Measurements from ENCODE around the gene TNFRSF12A. TPM values are rescaled to one million over a fixed set of nuclear protein-coding genes. Genes with fewer than 3 reads are reported as not detected.
A peak's percentile ranks its signal among the peaks of the same experiment; 100 is the strongest.
"Not testable (repeated sequence)": the region's sequence is repeated elsewhere in the genome, so short reads cannot be mapped to it uniquely, and the experiment has no call there.

The TNFRSF12A gene
- total RNA-seq, 2 donors from 2014 or later: 36.8 to 280 TPM

DNA sequence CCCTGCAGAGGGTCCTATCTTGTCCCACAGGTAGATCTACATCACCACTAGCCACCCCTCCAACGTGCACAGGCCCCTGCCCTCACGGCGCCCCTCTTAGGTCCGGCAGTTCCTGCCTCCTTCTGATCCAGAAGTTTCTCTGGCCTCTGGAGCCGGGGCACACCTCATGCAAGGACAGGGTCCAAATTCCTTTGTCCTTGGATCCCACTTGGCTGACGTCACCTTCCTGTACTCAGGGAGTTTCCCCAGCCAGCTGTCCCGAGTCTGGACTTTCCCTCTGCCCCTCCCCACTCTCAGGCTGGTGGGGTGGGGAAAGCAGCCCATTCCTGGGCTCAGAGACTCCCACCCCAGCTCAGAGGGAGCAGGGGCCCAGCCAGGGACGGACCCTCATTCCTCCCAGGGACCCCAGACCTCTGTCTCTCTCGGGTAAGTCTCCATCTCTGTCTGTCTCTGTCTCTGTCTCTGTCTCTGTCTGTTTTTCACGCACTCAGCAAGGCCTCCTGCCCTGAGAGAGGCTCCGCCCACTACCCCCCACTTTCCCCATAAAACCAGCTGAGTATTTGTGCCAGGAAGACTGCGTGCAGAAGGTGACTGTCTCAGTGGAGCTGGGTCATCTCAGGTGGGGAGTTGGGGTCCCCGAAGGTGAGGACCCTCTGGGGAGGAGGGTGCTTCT is 45.0 kb downstream of the TNFRSF12A start, which contains the start of gene IL32:
TSS of gene IL32 (plus strand) at position 572 of the 673 bp plus-strand sequence. CDS start 172 bp downstream, outside the sequence.
- TF ChIP-seq, protein P1, sequence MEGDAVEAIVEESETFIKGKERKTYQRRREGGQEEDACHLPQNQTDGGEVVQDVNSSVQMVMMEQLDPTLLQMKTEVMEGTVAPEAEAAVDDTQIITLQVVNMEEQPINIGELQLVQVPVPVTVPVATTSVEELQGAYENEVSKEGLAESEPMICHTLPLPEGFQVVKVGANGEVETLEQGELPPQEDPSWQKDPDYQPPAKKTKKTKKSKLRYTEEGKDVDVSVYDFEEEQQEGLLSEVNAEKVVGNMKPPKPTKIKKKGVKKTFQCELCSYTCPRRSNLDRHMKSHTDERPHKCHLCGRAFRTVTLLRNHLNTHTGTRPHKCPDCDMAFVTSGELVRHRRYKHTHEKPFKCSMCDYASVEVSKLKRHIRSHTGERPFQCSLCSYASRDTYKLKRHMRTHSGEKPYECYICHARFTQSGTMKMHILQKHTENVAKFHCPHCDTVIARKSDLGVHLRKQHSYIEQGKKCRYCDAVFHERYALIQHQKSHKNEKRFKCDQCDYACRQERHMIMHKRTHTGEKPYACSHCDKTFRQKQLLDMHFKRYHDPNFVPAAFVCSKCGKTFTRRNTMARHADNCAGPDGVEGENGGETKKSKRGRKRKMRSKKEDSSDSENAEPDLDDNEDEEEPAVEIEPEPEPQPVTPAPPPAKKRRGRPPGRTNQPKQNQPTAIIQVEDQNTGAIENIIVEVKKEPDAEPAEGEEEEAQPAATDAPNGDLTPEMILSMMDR (IDR thresholded peaks at IDR 0.05): no peak
- no peaks in the 10 kb centered on the region for H3K36me3 ChIP-seq
- peaks cover 0 to 26% of the 10 kb centered on the region in 2 donors for H3K4me1 ChIP-seq
- no peaks in the 10 kb centered on the region for H3K9me3 ChIP-seq
- DNase-seq (ENCODE audit: low spot score): peak; percentile 92
- H3K4me3 ChIP-seq: peak within 1 kb of the TSS; percentile 43 to 47
- H3K27me3 ChIP-seq: no peaks in the 10 kb centered on the region
- H3K27ac ChIP-seq: peak within 1 kb of the TSS; percentile 68 to 83

GRCh38 chr16:3065742-3066439 is 45.7 kb downstream of the TNFRSF12A start:
- no peaks in the 10 kb centered on the region for H3K9me3 ChIP-seq
- H3K27me3 ChIP-seq: no peaks in the 10 kb centered on the region
- no peaks in the 10 kb centered on the region for H3K36me3 ChIP-seq
- H3K4me3 ChIP-seq: peak overlapping the region; percentile 43 to 47
- TF ChIP-seq, protein P1 (IDR thresholded peaks at IDR 0.05): no peak
- peak overlapping the region; percentile 68 to 83 for H3K27ac ChIP-seq
- H3K4me1 ChIP-seq: peaks cover 0 to 24% of the 10 kb centered on the region in 2 donors
- DNase-seq (ENCODE audit: low spot score): no peak

DNA sequence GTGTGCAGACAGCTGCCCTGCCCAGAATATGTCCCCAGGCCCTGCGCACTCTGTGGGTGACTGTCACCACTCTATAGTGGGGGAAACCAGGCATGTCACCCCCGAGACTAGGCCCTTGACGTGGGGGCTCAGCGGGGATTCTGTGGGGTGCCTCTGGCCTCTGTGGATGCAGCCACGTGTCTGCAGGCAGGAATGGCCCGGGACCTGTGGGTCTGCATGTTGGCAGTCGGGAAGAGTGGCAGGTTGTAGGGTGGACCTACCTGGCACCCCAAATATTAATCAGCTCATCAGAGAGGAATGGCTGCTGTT is 46.2 kb downstream of the TNFRSF12A start:
- Histone ChIP-seq H3K36me3 (no peaks in the 10 kb centered on the region), H3K9me3 (no peaks in the 10 kb centered on the region), H3K4me1 (peaks cover 0 to 24% of the 10 kb centered on the region in 2 donors), H3K4me3 (peak overlapping the region; percentile 43 to 47), H3K27ac (peak overlapping the region; percentile 68 to 83), H3K27me3 (no peaks in the 10 kb centered on the region)
- DNase-seq (ENCODE audit: low spot score): no peak
- TF ChIP-seq, protein P1 (IDR thresholded peaks at IDR 0.05): no peak

DNA sequence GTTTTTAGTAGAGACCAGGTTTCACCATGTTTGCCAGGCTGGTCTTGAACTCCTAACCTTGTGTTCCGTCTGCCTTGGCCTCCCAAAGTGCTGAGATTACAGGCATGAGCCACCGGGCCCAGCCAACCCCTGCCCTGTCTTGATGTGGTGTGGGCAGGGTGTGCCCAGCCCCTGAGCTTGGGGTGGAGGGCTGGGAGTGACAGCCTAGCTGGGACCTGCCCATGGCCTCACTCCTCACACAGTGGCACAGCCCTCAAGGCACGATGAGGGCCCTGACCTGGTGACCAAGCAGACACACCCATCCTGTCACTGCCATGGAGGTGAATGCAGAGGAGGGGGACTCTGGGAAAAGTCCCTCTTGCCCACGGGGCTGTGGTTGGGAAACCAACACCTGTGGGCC is 48.3 kb downstream of the TNFRSF12A start:
- Histone ChIP-seq H3K27me3 (no peaks in the 10 kb centered on the region), H3K4me1 (peaks cover 0 to 24% of the 10 kb centered on the region in 2 donors), H3K27ac (no peak overlapping the region), H3K9me3 (no peaks in the 10 kb centered on the region), H3K36me3 (no peaks in the 10 kb centered on the region), H3K4me3 (no peak overlapping the region)
- no peak for DNase-seq (ENCODE audit: low spot score)
- TF ChIP-seq, protein P1 (IDR thresholded peaks at IDR 0.05): no peak

GRCh38 chr16:3069146-3069545 is 49.0 kb downstream of the TNFRSF12A start:
- peaks cover 0 to 24% of the 10 kb centered on the region in 2 donors for H3K4me1 ChIP-seq
- H3K4me3 ChIP-seq; H3K9me3 ChIP-seq; H3K27me3 ChIP-seq; DNase-seq (ENCODE audit: low spot score); H3K27ac ChIP-seq; H3K36me3 ChIP-seq: not testable (repeated sequence)

DNA sequence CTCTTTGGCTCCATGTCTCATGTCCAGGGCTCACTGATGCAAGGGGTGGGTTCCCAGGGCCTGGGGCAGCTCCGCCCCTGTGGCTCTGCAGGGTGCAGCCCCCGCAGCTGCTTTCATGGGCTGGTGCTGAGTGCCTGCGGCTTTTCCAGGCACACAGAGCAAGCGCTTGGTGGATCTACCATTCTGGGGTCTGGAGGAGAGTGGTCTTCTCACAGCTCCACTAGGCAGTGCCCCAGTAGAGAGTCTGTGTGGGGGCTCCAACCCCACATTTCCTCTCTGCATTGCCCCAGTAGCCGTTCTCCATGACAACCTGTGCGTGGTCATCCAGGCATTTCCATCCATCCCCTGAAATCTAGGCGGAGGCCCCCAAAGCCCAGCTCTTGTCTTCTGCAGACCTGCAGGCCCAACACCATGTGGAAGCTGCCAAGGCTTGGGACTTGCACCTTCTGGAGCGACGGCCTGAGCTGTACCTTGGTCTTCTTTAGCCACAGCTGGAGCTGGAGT is 50.5 kb downstream of the TNFRSF12A start:
- DNase-seq (ENCODE audit: low spot score): no peak
- Histone ChIP-seq H3K27ac (no peak overlapping the region), H3K36me3 (no peaks in the 10 kb centered on the region), H3K4me1 (peaks cover 0 to 23% of the 10 kb centered on the region in 2 donors), H3K27me3 (no peaks in the 10 kb centered on the region), H3K4me3 (no peak overlapping the region), H3K9me3 (no peaks in the 10 kb centered on the region)
- TF ChIP-seq, protein P1 (IDR thresholded peaks at IDR 0.05): no peak

Data from right atrium auricular region (tissue), 2 donors.